Stimulated activated CD4-positive, alpha-beta T cell treated with anti-CD3 and anti-CD28 coated beads, Interleukin-12 subunit alpha, Interleukin-12 subunit beta, amount 100 ng/mL, for 4 hours (primary cell): ENCODE measurements around the gene LRP1B.
"Not testable (repeated sequence)": the region's sequence is repeated elsewhere in the genome, so short reads cannot be mapped to it uniquely, and the experiment has no call there.

ENCODE experiments used
- DNase-seq: peaks from one replicate; pipeline ENCODE4 v3.0.0-alpha.2; 2020

Gene LRP1B

DNA sequence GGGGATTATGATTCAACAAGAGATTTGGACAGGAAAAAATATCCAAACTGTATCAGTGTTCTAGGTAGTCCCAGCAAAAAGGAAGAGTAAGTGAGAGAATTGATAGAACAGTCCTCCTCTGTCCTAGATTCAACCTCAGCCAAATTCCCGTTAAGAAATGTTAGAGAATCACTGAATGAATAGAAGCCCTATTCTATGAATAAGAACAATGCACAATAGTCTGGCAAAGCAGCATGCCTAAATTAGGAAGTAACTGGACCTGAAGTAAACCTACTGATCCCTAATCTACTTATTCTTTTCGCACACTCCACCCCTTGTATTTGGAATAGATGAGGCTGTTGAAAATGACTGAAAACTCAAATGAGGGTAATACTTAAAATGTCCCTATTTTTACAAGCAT lies 1665.5 kb downstream of the LRP1B start:
- DNase-seq, result no peak

GRCh38 chr2:140462990-140463389 lies 1667.8 kb downstream of the LRP1B start:
- no peak for DNase-seq

- no peak for DNase-seq
Observed at GRCh38 chr2:140457483-140457882, 1673.3 kb downstream of the LRP1B start.

DNA sequence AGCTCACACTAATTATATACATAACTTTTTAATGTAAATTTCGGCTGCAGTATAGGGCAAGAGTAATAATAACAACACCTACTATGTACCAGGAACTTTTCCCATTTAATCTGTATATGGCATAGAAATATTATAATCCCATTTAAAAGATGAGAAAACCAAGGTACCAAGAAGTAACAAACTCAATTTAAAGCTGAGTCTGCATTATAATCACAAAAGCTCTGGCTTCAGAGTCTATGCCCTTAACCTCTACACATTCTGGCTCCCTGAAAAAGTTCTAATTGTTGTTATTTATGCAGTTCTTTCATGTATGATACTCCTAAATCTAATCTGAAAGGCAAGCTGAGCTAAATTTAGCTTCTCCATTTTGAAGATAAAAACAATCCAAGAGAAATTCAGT lies 1675.5 kb downstream of the LRP1B start:
- DNase-seq, result no peak

DNA sequence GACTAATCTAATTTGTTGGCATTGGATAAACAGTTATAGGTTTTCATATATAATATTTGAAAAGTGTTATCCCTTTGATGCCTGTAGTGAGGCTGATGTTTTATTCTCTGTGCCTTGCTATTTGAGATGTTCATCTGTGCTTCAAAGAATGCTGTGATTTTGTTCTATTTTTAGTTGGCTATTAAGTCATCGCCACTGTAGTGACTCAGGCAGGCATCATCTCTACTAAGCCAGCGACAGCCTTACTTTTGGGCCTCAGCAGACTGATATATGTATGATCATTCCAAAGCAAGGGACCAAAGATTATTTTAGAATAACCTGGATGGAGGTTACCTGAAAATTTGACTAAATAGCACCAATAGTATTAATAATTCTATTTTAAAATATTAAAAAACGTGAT lies 1676.1 kb downstream of the LRP1B start:
- no peak for DNase-seq

GRCh38 chr2:140451324-140451723 lies 1679.5 kb downstream of the LRP1B start:
- DNase-seq, result no peak

DNA sequence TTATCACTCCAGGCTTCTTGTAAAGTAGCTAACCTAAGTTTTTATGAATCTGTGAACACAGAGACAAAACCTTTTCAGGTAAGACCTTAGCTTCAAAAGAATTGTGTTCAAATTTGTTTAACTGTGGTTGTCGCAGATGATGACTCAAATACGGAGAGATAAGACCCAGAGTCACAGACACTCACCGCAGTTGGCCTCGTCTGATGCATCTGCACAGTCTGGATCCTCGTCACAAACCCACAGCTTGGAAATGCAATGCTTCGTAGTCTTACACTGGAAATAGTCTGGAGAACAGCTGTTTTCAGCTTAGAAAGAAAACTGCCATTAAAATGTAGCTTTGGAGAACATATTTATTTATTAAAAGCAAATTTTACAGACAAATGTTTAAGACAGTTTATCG lies 1688.5 kb downstream of the LRP1B start:
- no peak for DNase-seq

DNA sequence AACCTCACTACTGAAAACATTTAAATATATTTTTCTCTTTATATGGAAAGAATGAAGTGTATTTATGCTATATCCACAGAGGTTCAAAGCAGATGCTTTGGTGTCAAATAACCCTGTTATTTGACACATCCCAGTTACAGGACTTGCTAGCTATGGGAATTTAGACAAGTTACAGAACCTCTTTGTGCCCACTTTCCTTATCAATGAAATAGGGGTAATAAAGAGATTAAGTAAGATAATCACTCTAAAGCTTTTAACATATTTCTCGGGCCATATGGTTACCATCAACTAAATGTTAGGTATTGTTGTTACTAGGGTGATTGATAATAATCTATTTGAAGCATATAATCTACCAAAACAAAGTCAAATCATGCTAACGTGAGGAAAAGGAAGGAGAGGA lies 1690.0 kb downstream of the LRP1B start:
- DNase-seq, result no peak

GRCh38 chr2:140436936-140437335 lies 1693.9 kb downstream of the LRP1B start:
- DNase-seq, result no peak

GRCh38 chr2:140427033-140427432 lies 1703.8 kb downstream of the LRP1B start:
- DNase-seq, result not testable (repeated sequence)

DNA sequence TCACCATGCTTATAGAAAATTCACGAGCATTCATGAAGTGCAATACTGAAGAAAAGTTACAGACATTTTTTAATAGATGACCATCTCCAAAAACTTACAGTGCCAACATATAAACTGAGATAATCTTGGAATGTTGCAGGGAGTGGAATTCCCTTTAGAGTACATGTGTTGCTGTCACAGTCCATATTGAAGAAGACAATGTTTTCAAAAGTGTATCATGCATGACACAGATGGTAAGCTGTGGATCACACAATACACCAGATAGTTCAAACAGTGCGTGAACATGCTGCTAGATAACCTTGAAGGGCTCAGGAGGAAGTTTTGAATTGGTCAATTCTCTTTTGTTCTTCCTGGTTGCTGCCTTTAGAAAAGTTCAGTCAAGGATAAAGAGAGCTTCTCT lies 1706.3 kb downstream of the LRP1B start:
- no peak for DNase-seq

- no peak for DNase-seq
Observed at GRCh38 chr2:140422759-140423158, 1708.1 kb downstream of the LRP1B start.

GRCh38 chr2:140417504-140417903 lies 1713.3 kb downstream of the LRP1B start:
- no peak for DNase-seq

GRCh38 chr2:140416577-140416976 lies 1714.2 kb downstream of the LRP1B start:
- no peak for DNase-seq

- not testable (repeated sequence) for DNase-seq
Observed at GRCh38 chr2:140415035-140415434, 1715.8 kb downstream of the LRP1B start.

- no peak for DNase-seq
Observed at GRCh38 chr2:140410695-140411094, 1720.1 kb downstream of the LRP1B start.

DNA sequence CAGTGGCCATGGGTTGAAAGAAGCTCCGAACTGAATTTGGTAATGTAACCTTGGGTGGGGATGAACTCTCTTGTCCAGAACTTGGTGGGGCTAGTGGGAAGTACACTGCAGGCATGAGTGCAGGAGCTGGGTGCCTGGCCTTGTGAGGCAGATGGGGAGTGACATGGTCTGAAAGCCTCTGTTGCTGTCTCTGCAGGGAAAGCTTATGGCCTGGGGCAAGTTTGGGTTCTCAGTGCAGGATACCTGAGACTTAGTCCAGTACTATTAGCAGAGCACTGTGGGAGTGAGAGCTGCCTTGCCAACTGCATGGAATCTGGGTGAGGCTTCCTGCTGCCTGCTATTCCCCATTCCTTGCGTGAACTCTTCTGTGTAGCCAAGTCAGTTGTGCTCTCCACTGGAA lies 1729.8 kb downstream of the LRP1B start:
- no peak for DNase-seq

- no peak for DNase-seq
Observed at GRCh38 chr2:140392824-140393223, 1738.0 kb downstream of the LRP1B start.

GRCh38 chr2:140384946-140385345 lies 1745.9 kb downstream of the LRP1B start:
- no peak for DNase-seq

GRCh38 chr2:140383781-140384180 lies 1747.0 kb downstream of the LRP1B start:
- DNase-seq, result no peak

- no peak for DNase-seq
Observed at GRCh38 chr2:140376686-140377085, 1754.1 kb downstream of the LRP1B start.

DNA sequence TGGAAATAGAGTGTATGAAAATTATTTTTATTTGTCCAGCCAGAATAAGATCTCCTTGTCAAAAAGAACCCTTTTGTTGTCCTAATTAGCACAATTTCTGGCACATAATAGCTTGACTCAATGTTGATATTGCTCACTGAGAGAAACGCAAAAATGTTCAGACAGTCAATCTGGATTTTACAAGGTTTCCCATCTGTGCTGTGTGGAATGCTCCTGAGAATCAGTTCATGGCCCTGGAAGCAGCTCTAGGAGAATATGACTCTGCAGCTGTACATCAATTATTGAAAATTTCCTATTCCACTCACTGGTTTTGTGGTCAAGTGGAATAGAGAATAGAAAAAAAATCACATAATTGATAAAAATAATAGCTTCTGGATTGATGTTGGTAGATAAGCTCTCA lies 1767.7 kb downstream of the LRP1B start:
- no peak for DNase-seq

- no peak for DNase-seq
Observed at GRCh38 chr2:140362361-140362760, 1768.5 kb downstream of the LRP1B start.

GRCh38 chr2:140359056-140359771 lies 1771.6 kb downstream of the LRP1B start:
- no peak for DNase-seq

- no peak for DNase-seq
Observed at GRCh38 chr2:140356697-140357096, 1774.1 kb downstream of the LRP1B start.
